CD4-positive, alpha-beta T cell (primary cell): ENCODE results near the gene CACHD1. TPM values are rescaled to one million over a fixed set of nuclear protein-coding genes. Genes with fewer than 3 reads are reported as not detected.

Source experiments
- ATAC-seq: fragments of 200-7000 bp; cut with Tn5 transposase; one replicate; pipeline ENCODE4 v1.10.0; 2022; ENCODE audit warnings: mild to moderate bottlenecking; ENCODE audit not compliant: poor library complexity
- CTCF ChIA-PET: fragments of 350-600 bp; sonication (Branson Sonifier 250); formaldehyde crosslinking; loops from one replicate; lab custom pipeline; 2021; ENCODE audit warnings: antibody characterized with exemption, inconsistent platforms; lab: Charles Lee
- POLR2A ChIA-PET: fragments of 350-600 bp; sonication (Branson Sonifier 250); formaldehyde crosslinking; loops from one replicate; lab custom pipeline; 2021; ENCODE audit warnings: antibody characterized with exemption, inconsistent platforms; lab: Charles Lee
- DNase-seq, 14 experiments: peaks; one replicate each; pipeline ENCODE4 v3.0.0-alpha.2; 2013 to 2020; ENCODE audit warnings: mixed read lengths in 2 of 14
- H3K27ac ChIP-seq, 2 donors: one replicate each; pipeline versions ENCODE4 v1.5.1 to v1.7.0; 2013; ENCODE audit warnings: low read length in 2 of 2, low read depth in 1 of 2, mild to moderate bottlenecking in 1 of 2
- H3K27me3 ChIP-seq, 2 experiments: 1 replicate in 1 of 2; 2 replicates in 1 of 2; pipeline versions ENCODE4 v1.6.1 to v1.7.0; 2013; ENCODE audit warnings: low read length in 2 of 2, control low read depth in 1 of 2, mild to moderate bottlenecking in 1 of 2, moderate library complexity in 1 of 2; ENCODE audit not compliant: insufficient read depth in 2 of 2, control insufficient read depth in 1 of 2
- H3K36me3 ChIP-seq: one replicate; pipeline ENCODE4 v1.6.1; 2013; ENCODE audit warnings: low read length, control low read depth; ENCODE audit not compliant: insufficient read depth
- H3K4me1 ChIP-seq: one replicate; pipeline ENCODE4 v1.6.1; 2013; ENCODE audit warnings: low read length, control low read depth; ENCODE audit not compliant: insufficient read depth
- H3K4me3 ChIP-seq: one replicate; pipeline ENCODE4 v1.5.1; 2013; ENCODE audit warnings: mild to moderate bottlenecking, low read length, moderate library complexity
- H3K9me3 ChIP-seq, 2 experiments: 1 replicate in 1 of 2; 2 replicates in 1 of 2; pipeline versions ENCODE4 v1.6.1 to v1.7.0; 2013; ENCODE audit warnings: low read length in 2 of 2, mild to moderate bottlenecking in 2 of 2, control low read depth in 1 of 2, moderate library complexity in 1 of 2; ENCODE audit not compliant: control insufficient read depth in 1 of 2, insufficient read depth in 1 of 2
- H3K27ac Mint-ChIP-seq: one replicate; pipeline ENCODE4 v1.8.0; 2020; ENCODE audit warnings: mixed read lengths
- H3K27me3 Mint-ChIP-seq: one replicate; pipeline ENCODE4 v1.8.0; 2021; ENCODE audit warnings: mixed read lengths
- H3K36me3 Mint-ChIP-seq: one replicate; pipeline ENCODE4 v1.8.0; 2021; ENCODE audit warnings: low read depth, mixed read lengths
- H3K4me1 Mint-ChIP-seq: one replicate; pipeline ENCODE4 v1.8.0; 2021; ENCODE audit warnings: low read depth, mixed read lengths
- H3K4me3 Mint-ChIP-seq: one replicate; pipeline ENCODE4 v1.8.0; 2020; ENCODE audit warnings: mild to moderate bottlenecking, mixed read lengths
- H3K9me3 Mint-ChIP-seq: one replicate; pipeline ENCODE4 v1.8.0; 2020; ENCODE audit warnings: mixed read lengths
- intact Hi-C, 2 experiments: fragments of 100-400 bp; cut with DNase I in 1 of 2; cut with micrococcal nuclease in 1 of 2; formaldehyde crosslinking; loops; one replicate each; pipeline versions ENCODE4 v1.15.1 to v1.9.0; 2023 to 2025; cut with DNase I, micrococcal nuclease
- total RNA-seq, 174 experiments: library from RNA in 2 of 174; stranded (reverse) in 2 of 174; gene quantifications; one replicate each; pipeline ENCODE4 v1.2.3 and lab custom pipeline; 2021 to 2026
- TF ChIP-seq, protein P1 (sequence below): fragments of 200-600 bp; IDR thresholded peaks from one replicate; pipeline ENCODE4 v1.8.0; 2022; ENCODE audit warnings: antibody characterized with exemption, mild to moderate bottlenecking

CACHD1 gene
- total RNA-seq, 2 experiments from 2014 or later: 6.2 to 7.1 TPM

- no peaks in the 10 kb centered on the region for H3K36me3 ChIP-seq
- intact Hi-C loops: loop anchor here in 1 of 2 experiments (5.0 kb wide), 1 partner anchor 47 kb away; no protein-coding TSS in a partner anchor
- TF ChIP-seq, protein P1, sequence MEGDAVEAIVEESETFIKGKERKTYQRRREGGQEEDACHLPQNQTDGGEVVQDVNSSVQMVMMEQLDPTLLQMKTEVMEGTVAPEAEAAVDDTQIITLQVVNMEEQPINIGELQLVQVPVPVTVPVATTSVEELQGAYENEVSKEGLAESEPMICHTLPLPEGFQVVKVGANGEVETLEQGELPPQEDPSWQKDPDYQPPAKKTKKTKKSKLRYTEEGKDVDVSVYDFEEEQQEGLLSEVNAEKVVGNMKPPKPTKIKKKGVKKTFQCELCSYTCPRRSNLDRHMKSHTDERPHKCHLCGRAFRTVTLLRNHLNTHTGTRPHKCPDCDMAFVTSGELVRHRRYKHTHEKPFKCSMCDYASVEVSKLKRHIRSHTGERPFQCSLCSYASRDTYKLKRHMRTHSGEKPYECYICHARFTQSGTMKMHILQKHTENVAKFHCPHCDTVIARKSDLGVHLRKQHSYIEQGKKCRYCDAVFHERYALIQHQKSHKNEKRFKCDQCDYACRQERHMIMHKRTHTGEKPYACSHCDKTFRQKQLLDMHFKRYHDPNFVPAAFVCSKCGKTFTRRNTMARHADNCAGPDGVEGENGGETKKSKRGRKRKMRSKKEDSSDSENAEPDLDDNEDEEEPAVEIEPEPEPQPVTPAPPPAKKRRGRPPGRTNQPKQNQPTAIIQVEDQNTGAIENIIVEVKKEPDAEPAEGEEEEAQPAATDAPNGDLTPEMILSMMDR: no peak
- no peaks in the 10 kb centered on the region for H3K9me3 ChIP-seq
- DNase-seq: no peak
- peaks cover 13% of the 10 kb centered on the region for H3K4me1 Mint-ChIP-seq
- H3K36me3 Mint-ChIP-seq: no peaks in the 10 kb centered on the region
- H3K4me3 ChIP-seq: no peak overlapping the region
- POLR2A ChIA-PET: no interaction called here
- H3K9me3 Mint-ChIP-seq: no peaks in the 10 kb centered on the region
- H3K4me1 ChIP-seq: no peaks in the 10 kb centered on the region
- H3K27me3 ChIP-seq: peaks cover 0 to 4% of the 10 kb centered on the region in 2 experiments
- CTCF ChIA-PET: no interaction called here
- no peak overlapping the region for H3K4me3 Mint-ChIP-seq
- ATAC-seq: no peak
- H3K27me3 Mint-ChIP-seq: no peaks in the 10 kb centered on the region
- no peak overlapping the region for H3K27ac Mint-ChIP-seq
- H3K27ac ChIP-seq: no peak overlapping the region
Measured at GRCh38 chr1:64524614-64525013, 54.7 kb downstream of the CACHD1 start.

DNA sequence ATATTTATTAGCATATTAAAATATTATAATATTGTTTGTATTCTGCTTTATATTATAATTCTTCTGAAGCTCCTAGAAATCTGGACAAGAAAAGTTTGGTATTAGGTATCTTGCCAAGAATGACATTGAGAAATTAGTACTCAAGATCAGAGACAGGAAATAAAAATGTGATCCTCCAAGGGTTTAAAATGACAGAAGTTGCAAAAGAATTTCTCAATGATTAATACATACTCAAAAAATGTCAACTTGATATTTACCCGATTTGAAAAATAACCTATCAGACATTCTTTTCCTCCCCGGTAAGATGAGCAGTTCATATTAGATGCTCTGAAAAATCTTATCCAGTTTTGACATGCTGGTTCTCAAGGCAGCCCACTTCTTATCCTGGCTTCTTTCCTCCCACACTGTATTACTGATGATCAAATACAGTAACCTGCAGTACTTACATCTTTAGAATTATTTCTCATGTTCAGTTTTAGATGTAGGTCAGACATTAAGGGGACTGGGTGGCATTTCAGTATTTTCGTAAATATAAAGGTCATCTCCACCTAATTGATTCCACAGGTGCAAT is 55.3 kb downstream of the CACHD1 start:
- Mint-ChIP-seq H3K36me3 (no peaks in the 10 kb centered on the region), H3K4me3 (no peak overlapping the region), H3K9me3 (no peaks in the 10 kb centered on the region), H3K4me1 (peaks cover 13% of the 10 kb centered on the region), H3K27ac (no peak overlapping the region), H3K27me3 (no peaks in the 10 kb centered on the region)
- H3K27ac ChIP-seq: no peak overlapping the region
- H3K4me1 ChIP-seq: no peaks in the 10 kb centered on the region
- intact Hi-C loops: no loop called here
- DNase-seq (no peak), ATAC-seq (no peak)
- H3K4me3 ChIP-seq: no peak overlapping the region
- ChIA-PET POLR2A (no interaction called here), CTCF (no interaction called here)
- no peaks in the 10 kb centered on the region for H3K9me3 ChIP-seq
- no peaks in the 10 kb centered on the region for H3K36me3 ChIP-seq
- TF ChIP-seq, protein P1: no peak
- H3K27me3 ChIP-seq: peaks cover 0 to 4% of the 10 kb centered on the region in 2 experiments

- H3K4me1 ChIP-seq: no peaks in the 10 kb centered on the region
- no peaks in the 10 kb centered on the region for H3K9me3 ChIP-seq
- Mint-ChIP-seq H3K27ac (no peak overlapping the region), H3K4me1 (peaks cover 17% of the 10 kb centered on the region), H3K9me3 (no peaks in the 10 kb centered on the region), H3K4me3 (no peak overlapping the region), H3K27me3 (no peaks in the 10 kb centered on the region), H3K36me3 (no peaks in the 10 kb centered on the region)
- H3K27ac ChIP-seq: no peak overlapping the region
- intact Hi-C loops: no loop called here
- ChIA-PET POLR2A (no interaction called here), CTCF (no interaction called here)
- no peak overlapping the region for H3K4me3 ChIP-seq
- peaks cover 0 to 4% of the 10 kb centered on the region in 2 experiments for H3K27me3 ChIP-seq
- TF ChIP-seq, protein P1: no peak
- H3K36me3 ChIP-seq: no peaks in the 10 kb centered on the region
- no peak for DNase-seq
- ATAC-seq: no peak
Measured at GRCh38 chr1:64526312-64526711, 56.4 kb downstream of the CACHD1 start.
